Ovary (tissue), 3 donors: ENCODE data around the gene SH3PXD2A.

Source experiments
- CTCF ChIP-seq, 3 donors: fragments of 450-650 bp in 2 of 3; fragments of 200-600 bp in 1 of 3; IDR thresholded peaks; one replicate each; pipeline versions ENCODE4 v1.5.1 to v1.8.0; 2016 to 2022; ENCODE audit warnings: antibody characterized with exemption in 3 of 3, mild to moderate bottlenecking in 1 of 3
- POLR2A ChIP-seq: fragments of 450-650 bp; IDR thresholded peaks from one replicate; pipeline ENCODE4 v1.6.1; 2017; ENCODE audit warnings: antibody characterized with exemption, mild to moderate bottlenecking, moderate library complexity
- donor health status: DM: no; HTN: no; CAD: no.

GRCh38 chr10:103870516-103870915 is 15.1 kb upstream of the SH3PXD2A start:
- TF ChIP-seq CTCF (IDR thresholded peaks at IDR 0.05) (no peak), POLR2A (no peak)
